GM21515 (cell line): Measurements from ENCODE around the gene ADM2.
A peak's percentile ranks its signal among the peaks of the same experiment; 100 is the strongest.
"Not testable (repeated sequence)": the region's sequence is repeated elsewhere in the genome, so short reads cannot be mapped to it uniquely, and the experiment has no call there.

Experiments used
- ATAC-seq: cut with Tn5 transposase; IDR thresholded peaks from one replicate; pipeline ENCODE4 v1.9.1; 2021; ENCODE audit not compliant: unreplicated experiment

ADM2 gene

GRCh38 chr22:50505276-50505775 is 24.0 kb downstream of the ADM2 start:
- ATAC-seq: no peak

DNA sequence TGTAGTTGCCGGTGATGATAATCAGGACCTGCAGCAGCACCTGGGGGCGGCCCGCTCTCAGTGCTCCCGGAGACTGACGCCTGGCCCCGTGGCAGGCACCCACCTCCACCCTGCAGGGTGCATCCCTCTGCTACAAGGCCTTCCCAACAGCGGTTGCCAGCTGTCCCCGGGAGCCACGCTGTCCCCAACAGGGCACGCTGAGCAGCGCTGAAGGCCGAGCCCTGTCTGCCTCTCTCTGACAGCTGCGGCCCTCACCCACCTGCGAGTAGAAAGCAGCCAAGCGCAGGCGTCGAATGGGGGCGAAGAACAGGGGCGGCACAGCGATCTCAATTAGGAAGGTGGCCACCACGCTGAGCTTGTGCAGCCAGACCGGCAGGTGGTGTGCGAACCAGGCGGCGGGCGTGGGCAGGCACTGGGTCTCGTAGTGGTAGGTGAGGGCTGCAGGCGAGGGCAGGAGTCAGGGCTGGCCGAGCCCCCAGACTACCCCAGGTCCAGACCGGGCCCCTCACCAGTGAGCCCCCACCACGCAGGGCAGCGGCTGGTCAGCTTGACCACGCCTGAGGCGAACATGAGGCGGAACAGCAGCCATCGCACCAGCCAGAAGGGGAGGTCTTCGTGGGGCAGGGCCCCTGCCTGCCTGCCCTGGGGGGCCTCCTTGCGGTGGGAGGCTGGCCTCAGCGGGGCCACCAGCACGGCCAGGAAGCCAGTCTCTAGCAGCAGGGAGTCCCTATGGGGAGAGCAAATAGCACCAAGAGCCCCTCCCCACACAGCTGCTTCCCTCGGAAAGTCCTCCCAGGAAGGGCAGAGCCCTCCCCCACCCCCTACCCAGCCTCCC is 24.6 kb downstream of the ADM2 start:
- no peak for ATAC-seq

- ATAC-seq: no peak
Measured at GRCh38 chr22:50506611-50507420, 25.5 kb downstream of the ADM2 start.

GRCh38 chr22:50507421-50507990 is 26.2 kb downstream of the ADM2 start, which contains the start of gene LMF2:
Gene LMF2 (minus strand): TSS chr22:50507702. CDS start chr22:50507675, 27 bp downstream.
- ATAC-seq: peak; percentile 52

DNA sequence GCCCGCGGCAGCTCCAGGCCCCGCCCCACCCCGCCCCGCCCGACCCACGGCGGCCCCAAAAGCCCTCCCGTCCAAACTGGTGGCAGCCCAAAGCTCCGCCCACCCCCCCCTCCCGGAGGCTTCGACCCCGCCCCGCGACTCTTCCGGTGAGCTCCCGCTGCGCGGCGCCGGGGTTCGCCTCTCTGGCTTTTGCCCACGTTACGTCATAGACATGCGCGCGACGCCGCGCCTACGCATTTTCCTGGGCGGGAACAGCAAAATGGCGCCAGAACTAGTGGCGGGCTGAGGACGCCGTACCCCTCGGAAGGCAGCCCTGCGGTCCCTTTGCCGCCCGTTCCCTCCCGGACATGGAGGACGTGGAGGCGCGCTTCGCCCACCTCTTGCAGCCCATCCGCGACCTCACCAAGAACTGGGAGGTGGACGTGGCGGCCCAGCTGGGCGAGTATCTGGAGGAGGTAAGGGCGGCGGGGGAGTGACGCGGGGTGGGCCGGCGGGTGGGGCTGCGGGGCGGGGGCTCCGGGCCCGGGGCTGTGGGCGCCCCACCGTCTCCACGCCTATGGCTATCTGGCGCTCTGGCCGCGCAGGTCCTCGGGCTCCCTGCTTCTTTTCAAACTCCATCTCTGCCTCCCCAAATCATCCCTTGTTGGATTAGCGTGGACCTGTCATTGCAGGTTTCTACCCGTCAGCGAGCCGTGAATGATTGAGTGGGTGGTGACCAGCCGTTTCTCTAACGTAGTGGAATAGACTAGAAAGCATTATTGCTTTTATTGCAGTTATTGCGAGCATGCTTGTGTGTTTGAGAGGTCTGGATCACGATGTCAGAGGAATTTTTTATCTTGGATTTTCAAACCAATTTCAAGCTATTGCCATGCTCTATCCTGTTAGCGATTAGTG is 26.9 kb downstream of the ADM2 start, which contains the start of gene NCAPH2:
NCAPH2 (plus strand) TSS at position 234 of the 894 bp plus-strand sequence; CDS start at position 348, 114 bp downstream.
- ATAC-seq: peak; percentile 55

DNA sequence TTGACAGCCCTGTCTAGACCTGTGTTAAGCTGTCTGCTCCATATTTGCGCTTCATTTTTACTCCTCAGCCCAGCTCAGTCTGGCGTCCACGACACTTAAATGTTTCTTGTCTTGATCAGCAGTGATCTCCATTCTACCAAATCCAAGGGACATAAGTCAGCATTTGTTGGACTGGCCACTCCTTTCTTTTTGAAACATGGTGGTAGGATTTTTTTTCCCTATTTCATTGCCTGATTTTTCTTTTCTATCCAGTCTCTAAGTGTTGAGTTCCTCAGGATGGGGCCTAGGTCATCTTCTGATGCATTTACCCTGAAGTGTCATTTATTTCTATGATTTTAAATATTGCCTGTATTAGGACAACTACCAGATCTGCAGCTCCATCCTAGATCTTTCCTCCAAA is 27.6 kb downstream of the ADM2 start:
- no peak for ATAC-seq

- no peak for ATAC-seq
Measured at GRCh38 chr22:50513175-50513574, 31.8 kb downstream of the ADM2 start.

DNA sequence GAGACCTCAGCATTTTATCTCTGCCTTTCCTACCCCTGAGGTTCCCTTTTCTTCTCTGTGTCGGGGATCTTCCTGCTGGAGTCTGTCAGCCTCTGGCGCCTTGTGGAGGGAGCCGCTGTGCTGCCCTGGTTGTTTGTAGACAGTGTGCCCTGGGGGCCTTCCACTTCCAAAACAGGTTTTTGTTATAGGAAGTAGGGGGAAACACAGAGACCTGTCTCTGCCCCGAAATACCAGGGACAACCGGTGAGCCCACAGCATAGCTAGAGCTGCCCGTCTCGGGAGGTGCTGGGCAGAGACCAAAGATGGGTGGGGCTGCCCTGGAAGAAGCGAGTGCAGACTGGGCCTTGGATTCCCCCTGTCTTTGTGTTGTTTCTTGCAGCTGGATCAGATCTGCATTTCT is 34.7 kb downstream of the ADM2 start:
- ATAC-seq: no peak

- ATAC-seq: no peak
Measured at GRCh38 chr22:50516891-50517290, 35.5 kb downstream of the ADM2 start.

- no peak for ATAC-seq
Measured at GRCh38 chr22:50517495-50518260, 36.3 kb downstream of the ADM2 start.

GRCh38 chr22:50518606-50519005 is 37.3 kb downstream of the ADM2 start:
- ATAC-seq: no peak

DNA sequence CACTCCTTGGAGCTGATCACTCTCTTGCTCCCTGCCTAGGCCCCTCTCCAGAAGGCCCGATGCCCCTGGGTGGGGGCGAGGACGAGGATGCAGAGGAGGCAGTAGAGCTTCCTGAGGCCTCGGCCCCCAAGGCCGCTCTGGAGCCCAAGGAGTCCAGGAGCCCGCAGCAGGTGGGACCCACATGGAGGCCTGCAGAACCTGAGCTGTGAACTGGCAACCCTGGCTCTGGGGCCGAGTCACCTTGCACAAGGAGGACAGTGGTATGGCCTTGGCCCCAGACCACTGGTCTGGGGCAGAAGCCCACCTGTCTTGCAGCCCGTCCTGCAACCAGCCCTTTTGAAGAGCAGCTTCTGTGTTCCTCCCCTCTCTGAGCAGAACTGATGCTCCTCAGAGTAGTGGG is 37.8 kb downstream of the ADM2 start:
- ATAC-seq: no peak

DNA sequence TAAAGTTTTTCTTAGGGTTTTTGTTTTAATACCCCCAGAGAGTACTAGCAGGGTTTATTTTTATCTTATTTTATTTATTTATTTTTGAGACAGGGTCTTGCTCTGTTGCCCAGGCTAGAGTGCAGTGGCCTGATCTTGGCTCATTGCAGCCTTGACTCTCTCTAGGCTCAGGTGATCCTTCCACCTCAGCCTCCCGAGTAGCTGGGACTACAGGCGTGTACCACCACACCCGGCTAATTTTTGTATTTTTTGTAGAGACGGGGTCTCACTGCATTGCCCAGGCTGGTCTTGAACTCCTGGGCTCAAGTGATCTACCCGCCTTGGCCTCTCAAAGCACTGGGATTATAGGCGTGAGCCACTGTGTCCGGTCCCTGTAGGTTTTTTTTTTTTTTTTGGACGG is 38.8 kb downstream of the ADM2 start:
- not testable (repeated sequence) for ATAC-seq

- no peak for ATAC-seq
Measured at GRCh38 chr22:50520826-50521453, 39.6 kb downstream of the ADM2 start.

- no peak for ATAC-seq
Measured at GRCh38 chr22:50521710-50522109, 40.4 kb downstream of the ADM2 start.

DNA sequence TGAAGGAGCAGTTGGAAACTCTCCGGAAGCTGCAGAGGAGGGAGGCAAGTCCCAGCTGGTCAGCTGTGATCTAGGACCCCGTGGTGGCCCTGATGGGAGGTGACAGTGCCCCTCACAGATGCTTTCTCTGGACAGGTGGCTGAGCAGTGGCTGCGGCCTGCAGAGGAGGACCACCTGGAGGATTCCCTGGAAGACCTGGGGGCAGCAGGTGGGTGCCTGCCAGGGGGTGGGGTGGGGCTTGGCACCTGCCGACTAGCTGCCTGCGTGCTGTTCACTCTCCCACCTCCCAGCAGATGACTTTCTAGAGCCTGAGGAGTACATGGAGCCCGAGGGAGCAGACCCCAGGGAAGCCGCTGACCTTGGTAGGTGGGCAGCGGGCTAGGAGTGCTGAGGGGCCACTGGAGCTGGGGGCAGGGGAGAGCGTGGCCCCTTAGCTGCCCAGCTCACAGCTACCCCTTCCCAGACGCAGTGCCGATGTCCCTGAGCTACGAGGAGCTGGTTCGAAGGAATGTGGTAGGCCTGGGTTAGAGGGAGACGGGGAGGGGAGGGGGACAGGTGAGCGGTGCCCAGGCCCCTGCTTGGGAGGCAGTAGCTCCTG is 41.0 kb downstream of the ADM2 start:
- ATAC-seq: no peak

DNA sequence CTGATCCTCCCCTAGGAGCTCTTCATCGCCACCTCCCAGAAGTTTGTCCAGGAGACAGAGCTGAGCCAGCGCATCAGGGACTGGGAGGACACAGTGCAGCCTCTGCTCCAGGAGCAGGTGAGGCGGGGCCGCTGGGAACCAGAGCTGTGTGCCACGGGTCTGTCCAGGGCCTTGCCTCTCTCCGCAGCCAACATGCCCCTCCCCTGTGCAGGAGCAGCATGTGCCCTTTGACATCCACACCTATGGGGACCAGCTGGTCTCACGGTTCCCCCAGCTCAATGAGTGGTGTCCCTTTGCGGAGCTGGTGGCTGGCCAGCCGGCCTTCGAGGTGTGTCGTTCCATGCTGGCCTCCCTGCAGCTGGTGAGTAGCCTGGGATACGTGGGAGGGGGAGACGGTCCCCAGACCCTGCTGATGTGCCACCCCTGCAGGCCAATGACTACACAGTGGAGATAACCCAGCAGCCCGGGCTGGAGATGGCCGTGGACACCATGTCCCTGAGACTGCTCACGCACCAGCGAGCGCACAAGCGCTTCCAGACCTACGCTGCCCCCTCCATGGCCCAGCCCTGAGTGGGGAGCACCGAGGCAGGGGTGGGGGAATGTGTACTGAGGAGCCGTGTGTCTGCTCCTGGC is 41.6 kb downstream of the ADM2 start:
- no peak for ATAC-seq

- ATAC-seq: no peak
Measured at GRCh38 chr22:50523458-50523805, 42.1 kb downstream of the ADM2 start.
